ENCODE data around the gene COMMD1.
"Not testable (repeated sequence)": the region's sequence is repeated elsewhere in the genome, so short reads cannot be mapped to it uniquely, and the experiment has no call there.

The COMMD1 gene

GRCh38 chr2:61966087-61966727 lies 60.7 kb downstream of the COMMD1 start:
- DNase-seq: no peak

- DNase-seq: no peak
Measured at GRCh38 chr2:61967262-61967661, 61.8 kb downstream of the COMMD1 start.

DNA sequence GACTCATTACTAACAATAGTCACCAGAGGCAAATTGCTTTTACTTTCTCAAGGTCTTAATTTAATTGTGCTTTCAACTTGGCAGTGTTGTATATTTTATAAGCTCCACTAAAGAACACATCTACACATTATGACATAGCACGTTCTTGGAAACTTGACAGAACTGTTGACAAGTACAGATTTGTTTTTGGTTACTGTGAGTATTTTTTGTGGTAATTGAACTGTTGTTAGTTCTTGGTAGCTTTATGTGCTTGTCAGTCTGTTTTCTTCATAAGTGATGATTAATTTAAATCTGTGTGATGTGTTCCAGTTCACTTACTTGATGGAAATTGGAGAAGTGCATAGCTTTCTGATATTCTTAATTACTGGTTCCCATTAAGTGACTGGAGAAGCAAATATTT lies 63.9 kb downstream of the COMMD1 start:
- no peak for DNase-seq

- no peak for DNase-seq
Measured at GRCh38 chr2:61970807-61971556, 65.5 kb downstream of the COMMD1 start.

DNA sequence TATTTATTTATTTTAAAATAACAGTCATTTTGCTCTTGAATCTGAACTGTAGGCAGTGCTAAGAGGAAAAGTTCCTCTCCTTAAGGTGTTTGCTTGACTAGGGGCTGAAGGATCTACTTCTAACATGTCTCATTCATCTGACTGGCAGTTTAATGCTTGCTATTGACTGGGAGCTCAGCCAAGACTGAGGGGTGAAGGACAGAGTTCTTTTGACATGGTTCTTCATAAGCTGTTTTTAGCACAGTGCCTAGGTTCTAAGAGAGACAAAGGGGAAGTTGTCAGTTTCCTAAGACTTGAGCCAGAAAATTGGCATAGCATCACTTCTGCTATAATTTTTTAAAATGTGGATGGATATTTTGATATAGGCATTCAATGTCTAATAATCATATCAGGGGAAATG lies 73.0 kb downstream of the COMMD1 start:
- DNase-seq: peak; percentile 63

DNA sequence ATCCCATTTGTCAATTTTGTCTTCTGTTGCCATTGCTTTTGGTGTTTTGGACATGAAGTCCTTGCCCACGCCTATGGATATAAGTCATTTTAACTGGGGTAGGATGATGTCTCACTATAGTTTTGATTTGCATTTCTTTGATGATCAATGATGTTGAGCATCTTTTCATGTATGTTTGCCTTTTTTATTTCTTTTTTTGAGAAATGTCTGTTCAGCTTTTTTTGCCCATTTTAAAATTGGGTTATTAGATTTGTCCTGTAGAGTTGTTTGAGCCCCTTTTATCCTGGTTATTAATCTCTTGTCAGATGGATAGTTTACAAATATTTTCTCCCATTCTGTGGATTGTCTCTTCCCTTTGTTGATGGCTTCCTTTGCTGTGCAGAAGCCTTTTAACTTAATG lies 75.3 kb downstream of the COMMD1 start:
- no peak for DNase-seq

GRCh38 chr2:61984682-61985081 lies 79.2 kb downstream of the COMMD1 start:
- no peak for DNase-seq

DNA sequence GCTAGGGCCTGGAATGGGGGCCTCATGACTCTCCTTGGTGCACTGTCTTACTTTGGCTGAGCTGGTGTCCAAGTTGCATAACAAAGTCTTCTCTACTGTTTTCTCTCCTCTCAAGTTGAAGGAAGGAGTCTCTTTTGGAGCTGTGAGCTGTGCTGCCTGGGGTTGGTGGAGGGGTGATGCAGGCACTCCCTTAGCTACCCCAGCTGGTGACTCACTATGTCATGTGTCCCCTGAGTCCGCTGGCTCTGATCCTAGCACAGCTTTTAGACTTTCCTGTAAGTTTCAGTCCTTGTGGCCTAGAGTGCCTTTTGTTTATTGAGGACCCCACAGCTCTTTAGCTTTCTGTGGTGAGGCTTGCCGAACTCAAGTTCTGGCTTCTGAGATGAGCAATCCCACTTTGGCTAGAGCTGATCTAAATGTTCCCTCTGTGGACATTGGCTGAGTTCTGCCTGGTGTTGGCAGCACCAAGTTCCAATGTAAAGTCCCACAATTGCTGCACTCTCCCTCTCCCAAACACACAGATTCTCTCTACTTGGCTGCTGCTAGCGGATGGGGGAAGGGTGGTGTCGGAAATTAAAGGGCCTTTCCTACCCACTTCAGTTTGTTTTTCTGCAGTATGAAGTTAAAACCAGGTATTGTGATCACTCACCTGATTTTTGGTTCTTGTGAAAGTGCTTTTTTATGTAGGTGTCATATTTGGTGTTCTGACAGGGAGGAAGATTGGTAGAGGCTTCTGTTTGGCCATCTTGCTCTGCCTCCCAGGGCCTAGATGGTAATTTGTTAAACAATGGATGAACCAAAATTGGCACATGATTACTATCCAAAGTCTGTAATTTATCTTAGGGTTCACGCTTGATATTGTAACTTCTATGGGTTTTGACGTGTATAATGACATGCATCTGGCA lies 83.2 kb downstream of the COMMD1 start:
- DNase-seq: no peak

DNA sequence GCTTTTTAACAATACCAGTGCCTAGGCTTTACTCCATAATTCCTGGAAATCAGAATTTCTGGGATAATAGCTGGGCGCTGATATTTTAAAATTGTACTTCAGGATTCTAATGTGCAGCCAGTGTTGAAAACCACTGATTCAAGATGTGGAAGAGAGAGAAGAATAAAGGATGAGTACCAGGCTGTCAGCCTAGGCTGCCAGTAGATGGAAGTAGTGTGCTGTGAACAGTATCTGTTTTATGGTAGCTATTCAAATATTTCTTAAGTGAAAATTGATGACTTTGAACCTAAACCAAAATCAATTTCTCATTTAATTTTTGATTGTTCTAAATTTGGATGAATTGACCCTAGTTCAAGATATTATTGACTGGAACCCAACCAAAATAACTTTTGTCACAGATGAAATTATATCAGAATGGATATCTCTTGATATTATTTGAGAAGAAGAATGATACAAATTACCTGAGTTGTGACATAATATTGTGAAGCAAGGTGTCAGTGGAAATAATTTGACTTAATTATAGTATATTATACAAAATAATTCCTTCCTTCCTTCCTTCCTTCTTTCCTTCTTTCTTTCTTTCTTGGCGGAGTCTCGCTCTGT lies 88.0 kb downstream of the COMMD1 start:
- peak; percentile 47 for DNase-seq

GRCh38 chr2:61994531-61994930 lies 89.1 kb downstream of the COMMD1 start:
- DNase-seq: no peak

DNA sequence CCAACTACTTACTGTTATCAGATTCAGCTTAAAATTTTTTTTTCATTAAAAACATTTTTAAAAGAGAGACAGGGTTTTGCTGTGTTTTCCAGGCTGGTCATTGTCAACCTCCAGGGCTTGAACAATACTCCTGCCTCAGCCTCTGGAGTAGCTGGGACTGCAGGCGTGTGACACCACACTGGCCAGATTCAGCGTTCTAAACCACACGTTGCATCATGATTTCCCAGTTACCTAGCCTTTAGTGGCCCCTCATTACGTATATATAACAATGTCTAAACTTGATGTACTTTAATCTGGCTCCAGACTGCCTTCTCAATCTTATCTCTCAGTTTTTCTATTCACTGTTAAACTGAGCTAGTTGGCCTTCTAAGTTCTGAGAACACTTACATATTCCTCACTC lies 89.6 kb downstream of the COMMD1 start:
- DNase-seq: no peak

DNA sequence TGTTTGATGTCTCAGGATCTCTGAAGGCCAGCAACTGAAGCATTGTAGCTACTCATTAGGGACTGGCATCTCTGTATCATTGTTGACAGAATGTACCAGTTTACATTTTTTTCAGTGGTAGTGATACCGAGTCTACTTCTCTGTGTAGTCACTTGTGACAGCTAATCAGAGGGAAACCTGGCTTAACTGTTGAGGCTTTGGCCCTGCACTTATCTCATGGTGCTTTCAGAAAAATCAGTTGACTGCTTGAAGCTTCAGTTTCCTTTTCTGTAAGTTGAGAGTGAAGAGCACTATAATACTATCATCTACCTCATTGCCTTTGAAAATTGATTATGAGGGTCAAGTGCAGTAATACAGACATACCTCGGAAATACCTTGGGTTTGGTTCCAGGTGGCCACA lies 90.0 kb downstream of the COMMD1 start:
- DNase-seq: no peak

- DNase-seq: no peak
Measured at GRCh38 chr2:61998426-61998825, 93.0 kb downstream of the COMMD1 start.

- DNase-seq: no peak
Measured at GRCh38 chr2:62000538-62000937, 95.1 kb downstream of the COMMD1 start.

DNA sequence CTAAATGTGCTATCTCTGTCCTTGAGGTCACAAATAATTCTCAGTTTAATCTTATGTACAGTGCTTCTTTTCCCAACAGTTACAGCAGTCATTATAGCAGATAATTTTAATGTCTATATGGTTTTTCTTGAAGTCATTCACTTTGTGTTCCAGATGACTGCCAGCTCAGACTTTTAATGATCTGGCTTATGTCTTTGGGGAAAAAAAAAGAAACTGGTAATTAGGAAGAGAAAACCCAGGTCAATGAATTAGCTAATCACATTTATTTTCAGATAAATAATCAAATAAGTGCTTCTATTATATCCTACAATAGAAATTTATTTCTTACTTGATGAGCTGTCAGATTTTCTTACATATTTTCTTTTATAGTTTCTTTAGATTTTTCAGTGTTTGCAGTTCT lies 96.0 kb downstream of the COMMD1 start:
- DNase-seq: no peak

- not testable (repeated sequence) for DNase-seq
Measured at GRCh38 chr2:62004428-62004827, 99.0 kb downstream of the COMMD1 start.

- no peak for DNase-seq
Measured at GRCh38 chr2:62007555-62007954, 102.1 kb downstream of the COMMD1 start.

DNA sequence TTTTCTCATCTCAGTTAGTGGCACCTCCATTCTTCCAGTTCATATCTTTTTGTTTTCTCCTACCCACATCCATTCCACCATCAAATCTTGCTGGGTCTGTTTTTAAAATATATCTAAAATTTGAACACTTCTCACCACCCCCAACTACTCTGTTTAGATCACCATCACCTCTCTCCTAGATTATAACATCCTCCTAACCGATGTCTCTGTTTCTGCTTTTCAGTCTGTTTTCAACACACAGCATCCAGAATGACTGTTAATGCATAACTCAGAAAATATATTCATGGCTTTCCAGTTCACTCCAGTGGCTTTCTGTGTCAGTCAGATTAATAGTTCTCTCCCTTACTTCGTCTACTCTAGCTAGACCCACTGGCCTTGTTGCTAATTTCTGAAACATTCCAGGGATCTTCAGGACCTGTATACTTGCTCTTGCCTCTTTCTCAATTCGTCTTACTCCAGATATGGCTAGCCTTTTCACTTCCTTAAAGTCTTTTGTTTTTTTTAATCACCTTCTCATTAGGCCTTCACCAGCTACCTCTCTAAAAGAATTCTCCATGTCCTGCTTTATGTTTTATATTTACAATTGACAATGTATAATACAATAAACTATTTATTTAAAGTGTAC lies 105.3 kb downstream of the COMMD1 start:
- DNase-seq: no peak

GRCh38 chr2:62013641-62014040 lies 108.2 kb downstream of the COMMD1 start:
- no peak for DNase-seq

DNA sequence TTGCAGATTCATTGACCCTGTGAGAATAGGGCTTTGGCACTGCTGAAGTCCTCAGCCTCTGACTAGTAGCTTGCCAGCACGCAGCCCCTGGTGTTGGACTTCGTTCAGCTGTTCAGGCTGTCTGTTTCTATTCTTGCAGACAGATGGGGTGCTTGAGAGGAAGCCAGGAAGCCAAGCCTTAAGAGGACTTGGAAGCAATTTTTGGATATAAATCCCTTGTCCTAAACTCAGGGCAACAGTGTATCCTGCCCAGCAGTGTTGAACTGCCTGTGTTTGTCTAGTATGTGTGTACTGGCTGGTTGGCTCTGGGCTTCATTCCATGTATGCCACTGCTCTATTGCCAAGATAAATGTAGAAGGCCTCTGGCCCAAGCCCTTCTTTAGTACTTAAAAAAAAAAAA lies 108.6 kb downstream of the COMMD1 start:
- peak; percentile 89 for DNase-seq

- DNase-seq: no peak
Measured at GRCh38 chr2:62016957-62017356, 111.5 kb downstream of the COMMD1 start.

GRCh38 chr2:62029910-62030309 lies 124.4 kb downstream of the COMMD1 start:
- no peak for DNase-seq

GRCh38 chr2:62030902-62031301 lies 125.4 kb downstream of the COMMD1 start:
- DNase-seq: no peak
